T-helper 9 cell (primary cell): ENCODE results near the gene C5orf63.
A peak's percentile ranks its signal among the peaks of the same experiment; 100 is the strongest.
"Not testable (repeated sequence)": the region's sequence is repeated elsewhere in the genome, so short reads cannot be mapped to it uniquely, and the experiment has no call there.

Experiments used
- DNase-seq: peaks from one replicate; pipeline ENCODE4 v3.0.0-alpha.2; 2020

C5orf63 gene

GRCh38 chr5:127074466-127074865 is 1.2 kb upstream of the C5orf63 start:
- DNase-seq: no peak

GRCh38 chr5:127070243-127070642 is 3.1 kb downstream of the C5orf63 start:
- DNase-seq: no peak

- DNase-seq: no peak
These were observed 4.6 kb downstream of the C5orf63 start for GRCh38 chr5:127068493-127069214.

- DNase-seq: no peak
These were observed 6.6 kb downstream of the C5orf63 start for GRCh38 chr5:127066721-127067120.

DNA sequence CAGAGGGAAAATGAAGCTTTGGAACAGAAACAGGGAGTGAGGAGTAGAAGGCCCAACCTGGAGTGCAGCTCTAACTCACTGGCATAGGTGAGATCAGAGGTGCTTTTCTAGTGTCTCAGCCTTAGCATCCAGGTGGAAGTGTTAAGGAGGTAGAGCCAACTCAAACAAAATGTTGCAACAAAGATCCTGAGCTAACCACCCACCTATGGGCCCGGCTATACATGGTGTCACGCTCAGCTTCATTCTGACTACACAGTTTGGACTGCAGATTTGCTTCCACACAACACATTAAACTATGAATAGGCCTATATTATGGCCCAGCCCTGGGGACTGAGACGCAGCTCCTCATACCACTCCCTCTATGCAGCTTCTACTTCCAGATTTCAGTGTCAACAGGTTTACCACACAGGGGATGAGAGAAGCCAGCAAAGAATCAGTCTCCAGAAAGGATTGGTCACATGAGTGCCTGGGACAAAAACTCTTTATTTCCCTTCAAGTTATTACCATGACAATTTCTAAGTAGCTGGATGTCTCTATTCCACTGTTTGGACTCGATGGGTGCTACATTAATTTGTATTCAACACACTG is 9.0 kb downstream of the C5orf63 start:
- DNase-seq: no peak

DNA sequence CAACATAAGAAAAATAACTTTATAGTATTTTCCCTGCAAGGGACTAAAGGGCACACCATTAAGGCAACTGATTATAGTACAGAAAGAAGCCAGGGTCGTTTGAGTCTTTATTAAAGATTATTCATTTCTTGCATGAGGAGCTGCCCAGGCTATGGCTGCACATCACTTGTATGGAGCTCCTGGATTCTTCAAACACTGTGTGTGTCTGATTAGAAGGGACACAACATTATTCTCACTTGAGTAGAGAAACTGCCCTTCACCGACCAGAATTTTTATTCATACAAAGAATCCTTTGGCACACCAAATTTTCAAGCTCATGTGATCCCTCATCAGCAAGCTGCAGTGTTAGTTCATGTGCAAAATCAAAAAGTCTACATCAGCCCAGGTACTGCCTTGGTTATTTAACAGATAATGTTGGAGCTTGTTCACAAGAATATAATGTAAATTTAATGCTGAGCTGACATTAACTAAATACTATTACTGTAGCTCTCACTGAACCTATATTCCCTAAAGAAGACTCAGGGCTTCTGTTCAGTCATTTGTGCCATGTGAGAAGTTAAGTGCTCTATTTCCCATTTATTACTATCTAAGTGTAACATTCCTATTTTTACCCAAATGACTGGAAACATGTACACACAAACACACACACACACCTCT is 9.9 kb downstream of the C5orf63 start:
- DNase-seq: no peak

DNA sequence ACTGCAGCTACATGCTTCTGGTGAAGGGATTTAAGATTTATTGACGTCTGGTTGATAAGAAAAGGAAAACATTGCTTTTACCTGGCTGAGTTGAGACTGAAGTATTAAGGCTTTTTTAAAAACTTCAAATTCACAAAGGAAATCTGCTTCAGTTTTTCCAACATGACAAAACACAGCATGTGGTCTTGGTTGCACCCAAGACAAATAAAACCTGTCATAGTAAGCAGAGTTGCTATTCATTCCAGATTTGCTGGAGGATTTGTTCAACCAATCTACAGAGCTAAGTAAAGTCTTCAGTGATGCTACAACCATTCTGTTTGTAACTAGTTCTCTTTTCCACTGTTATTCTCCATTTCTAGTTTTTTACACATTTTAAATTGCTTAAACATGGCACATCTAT is 11.3 kb downstream of the C5orf63 start:
- no peak for DNase-seq

- no peak for DNase-seq
These were observed 11.8 kb downstream of the C5orf63 start for GRCh38 chr5:127061537-127061936.

DNA sequence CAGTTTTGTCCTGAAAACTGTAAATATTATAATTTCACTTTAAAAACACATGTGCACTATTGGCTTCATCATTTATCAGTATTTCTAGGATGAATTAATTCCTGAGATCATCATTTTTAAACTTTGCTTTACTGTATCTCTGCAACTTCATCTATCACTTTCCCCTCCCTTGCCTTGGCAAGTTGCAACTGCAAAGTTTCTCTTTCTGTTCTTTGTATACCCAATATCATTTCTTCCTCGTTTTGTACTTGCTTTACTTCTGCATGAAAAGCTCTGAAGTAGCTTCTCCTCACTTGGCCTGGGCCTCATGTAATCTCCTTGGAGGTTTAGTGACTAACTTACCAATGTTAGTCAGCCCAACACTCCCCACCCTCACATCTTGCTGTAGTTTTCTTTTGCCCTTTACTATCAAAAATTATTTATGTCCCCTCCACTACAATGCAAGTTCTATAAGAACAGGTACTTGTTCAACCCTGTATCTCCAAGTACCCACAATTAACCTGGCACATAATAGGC is 12.8 kb downstream of the C5orf63 start:
- no peak for DNase-seq

- DNase-seq: no peak
These were observed 16.4 kb downstream of the C5orf63 start for GRCh38 chr5:127056896-127057295.

- DNase-seq: no peak
These were observed 17.2 kb downstream of the C5orf63 start for GRCh38 chr5:127055880-127056653.

DNA sequence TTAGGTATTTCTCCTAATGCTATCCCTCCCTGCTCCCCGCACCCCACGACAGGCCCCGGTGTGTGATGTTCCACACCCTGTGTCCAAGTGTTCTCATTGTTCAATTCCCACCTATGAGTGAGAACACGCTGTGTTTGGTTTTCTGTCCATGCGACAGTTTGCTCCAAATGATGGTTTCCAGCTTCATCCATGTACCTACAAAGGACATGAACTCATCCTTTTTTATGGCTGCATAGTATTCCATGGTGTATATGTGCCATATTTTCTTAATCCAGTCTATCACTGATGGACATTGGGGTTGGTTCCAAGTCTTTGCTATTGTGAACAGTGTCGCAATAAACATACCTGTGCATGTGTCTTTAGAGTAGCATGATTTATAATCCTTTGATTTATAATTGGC is 19.8 kb downstream of the C5orf63 start:
- not testable (repeated sequence) for DNase-seq

DNA sequence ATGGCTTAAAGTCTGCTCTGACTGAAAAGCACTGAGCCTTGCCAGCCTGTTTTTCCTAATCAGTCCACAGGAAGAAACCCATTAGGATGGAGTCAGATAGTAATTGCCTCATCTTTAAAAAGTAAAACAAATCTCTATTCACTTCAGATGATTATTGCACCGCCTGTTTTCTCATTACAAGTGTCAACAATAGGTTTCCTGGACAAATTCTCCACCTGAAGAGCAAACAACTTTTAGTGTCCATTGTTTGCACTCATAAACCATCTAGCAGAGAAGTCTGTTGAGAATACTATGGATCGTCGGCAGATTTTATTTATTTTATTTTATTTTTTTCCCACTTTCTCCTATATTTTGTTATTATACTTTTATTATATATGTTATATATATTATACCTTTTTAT is 20.3 kb downstream of the C5orf63 start:
- DNase-seq: no peak

GRCh38 chr5:127051591-127051990 is 21.7 kb downstream of the C5orf63 start:
- DNase-seq: no peak

DNA sequence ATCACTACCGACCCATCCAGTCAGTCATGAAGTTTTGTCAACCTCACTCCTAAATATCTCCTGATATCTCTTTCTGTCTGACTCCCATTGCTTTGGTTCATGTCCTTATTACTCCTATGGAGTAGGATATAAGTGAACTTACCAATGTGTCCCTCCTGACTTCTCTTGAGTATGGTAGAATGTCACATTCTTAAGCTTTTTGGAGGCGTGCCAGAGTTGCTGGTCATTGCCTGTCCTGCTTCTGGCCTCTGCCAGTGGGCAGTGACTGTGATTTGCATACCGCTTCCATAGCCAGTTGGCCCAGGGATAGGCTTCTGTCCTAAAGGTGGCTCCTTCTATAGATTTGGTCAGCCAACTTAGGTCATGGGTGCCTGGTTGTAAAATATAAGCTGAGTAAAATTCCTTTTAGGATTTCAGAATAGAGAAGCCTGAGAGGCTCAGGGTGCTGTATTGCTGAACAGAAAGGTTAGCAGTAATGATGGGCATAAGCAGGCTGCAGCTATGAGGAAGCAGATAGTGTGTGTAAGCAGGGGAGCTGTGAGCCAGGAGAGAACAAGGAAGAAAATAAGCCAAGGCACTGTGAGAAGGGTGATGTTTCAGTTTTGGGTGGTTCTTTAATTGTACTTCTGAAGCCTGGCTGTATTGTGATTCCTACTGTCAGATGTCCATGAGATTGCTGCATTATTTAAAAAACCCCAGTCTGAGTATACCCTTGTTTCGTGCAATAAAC is 26.8 kb downstream of the C5orf63 start:
- no peak for DNase-seq

GRCh38 chr5:127042593-127042992 is 30.7 kb downstream of the C5orf63 start:
- DNase-seq: no peak

GRCh38 chr5:127041571-127041970 is 31.7 kb downstream of the C5orf63 start:
- no peak for DNase-seq

DNA sequence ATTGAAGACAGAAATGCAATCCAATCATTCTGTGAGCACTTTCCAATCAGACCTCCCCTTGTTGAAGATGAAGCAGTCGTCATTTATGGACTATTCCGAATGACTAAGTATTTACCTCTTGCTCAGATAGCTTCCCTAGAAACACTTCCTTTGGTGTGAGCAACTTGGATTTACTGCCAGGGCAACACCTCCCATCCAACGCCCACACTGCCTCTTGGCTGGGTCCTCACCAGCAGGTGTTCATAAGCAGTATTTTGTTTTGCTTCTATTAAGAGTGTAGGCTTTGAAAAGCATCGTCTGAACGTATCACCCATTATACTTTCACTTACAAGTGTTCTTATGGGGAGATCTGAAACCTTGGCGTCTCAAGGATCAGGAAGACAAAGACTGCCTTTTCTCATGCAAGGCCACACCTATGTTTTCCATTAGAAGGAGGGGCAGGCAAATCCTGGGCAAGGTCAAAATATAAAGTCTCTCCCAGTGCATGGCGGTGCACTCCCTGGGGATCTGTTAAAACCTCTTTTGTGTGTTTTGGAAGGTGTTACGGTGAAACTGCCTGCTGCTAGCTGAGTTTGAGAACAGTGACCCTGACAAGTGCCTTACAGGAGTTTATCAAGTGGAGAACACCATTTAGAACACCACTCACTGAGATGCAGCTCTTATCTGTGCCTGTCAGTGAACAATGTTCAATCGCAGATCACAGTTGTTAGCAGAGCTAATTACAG is 32.3 kb downstream of the C5orf63 start:
- DNase-seq: no peak

DNA sequence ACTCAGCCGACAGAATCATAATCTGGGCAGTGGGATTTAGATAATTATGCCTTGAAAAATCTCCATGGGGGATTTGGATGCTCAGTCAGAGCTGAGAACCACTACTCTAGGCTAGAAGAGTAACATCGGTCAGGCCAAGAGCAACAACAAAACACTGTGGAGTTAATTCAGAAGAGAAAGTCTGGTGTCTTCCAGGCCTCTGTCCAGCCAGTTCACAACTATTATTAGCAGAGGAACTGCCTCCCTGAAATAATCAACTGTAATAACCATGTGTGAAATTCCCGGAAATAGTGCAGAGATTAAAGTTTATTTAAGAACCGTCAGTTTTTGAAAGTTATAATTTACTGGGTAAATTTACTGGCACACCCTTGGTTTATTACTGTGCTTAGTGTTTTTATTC is 34.8 kb downstream of the C5orf63 start:
- no peak for DNase-seq

DNA sequence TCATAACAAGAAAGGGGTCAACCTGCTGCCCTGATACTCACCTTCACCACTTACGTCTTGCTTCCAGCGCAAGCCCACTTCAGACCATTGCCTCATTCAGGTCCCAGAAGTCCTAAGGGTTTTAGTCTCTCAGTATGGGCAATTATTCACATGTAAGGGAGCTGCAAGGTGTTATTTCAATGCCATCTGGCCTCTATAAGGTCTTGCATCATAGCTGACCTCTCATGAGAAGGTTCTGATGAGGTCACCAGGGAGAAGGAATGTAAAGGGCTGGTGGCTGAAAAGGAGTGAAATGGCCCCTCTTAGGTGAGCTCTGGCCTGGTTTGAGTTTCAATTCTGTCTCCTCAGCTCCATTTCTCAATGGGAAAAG is 41.5 kb downstream of the C5orf63 start:
- DNase-seq: no peak

GRCh38 chr5:127031147-127031862 is 42.0 kb downstream of the C5orf63 start:
- peak; percentile 16 for DNase-seq
